ENCODE results near the gene MGAT1. TPM values are rescaled to one million over a fixed set of nuclear protein-coding genes. Genes with fewer than 3 reads are reported as not detected.
A peak's percentile ranks its signal among the peaks of the same experiment; 100 is the strongest.

Gene MGAT1
- total RNA-seq, 1 experiment from 2014 or later = 53.0 TPM

- no peak for TF ChIP-seq ZBTB33 (IDR thresholded peaks at IDR 0.05; ENCODE audit: extremely low read depth, insufficient replicate concordance, low read length)
- TF ChIP-seq ZNF274 (IDR thresholded peaks at IDR 0.05; ENCODE audit: low read depth, low read length) = no peak
- no peak for TF ChIP-seq POLR2AphosphoS5 (IDR thresholded peaks at IDR 0.05; ENCODE audit: low read depth, low read length)
Measured at GRCh38 chr5:180799902-180800801, 2.5 kb downstream of the MGAT1 start (continued).

- Histone ChIP-seq H3K27me3 (ENCODE audit: insufficient read depth, low read length) (no peaks in the 10 kb centered on the region), H3K27ac (ENCODE audit: low read depth, low read length) (no peak overlapping the region), H3K9me2 (ENCODE audit: insufficient read depth) (no peaks in the 10 kb centered on the region), H3K4me1 (ENCODE audit: control insufficient read depth in 1 of 2, insufficient read depth in 2 of 2, low read length in 2 of 2) (peaks cover 5 to 40% of the 10 kb centered on the region in 2 experiments; a peak in 3 of 4 replicates), H3K36me3 (ENCODE audit: control insufficient read depth in 1 of 2, insufficient read depth in 2 of 2, low read length in 2 of 2) (peaks cover 0 to 23% of the 10 kb centered on the region in 2 experiments; a peak in 1 of 4 replicates), H3K9ac (ENCODE audit: low read length) (no peak overlapping the region), H2AFZ (ENCODE audit: low read depth, low read length, poor library complexity, severe bottlenecking) (no peak overlapping the region), H3K79me2 (ENCODE audit: insufficient read depth, low read length) (peaks cover 88% of the 10 kb centered on the region), H3K4me3 (replicated peaks in 1 of 2; ENCODE audit: low read depth in 1 of 2, low read length in 2 of 2) (no peak overlapping the region), H4K20me1 (ENCODE audit: insufficient read depth) (peaks cover 10% of the 10 kb centered on the region; the same call in 1 of the 2 replicates), H3K4me2 (ENCODE audit: low read length) (no peak overlapping the region), H3K9me3 (ENCODE audit: control insufficient read depth in 1 of 2, insufficient read depth in 1 of 2, low read depth in 1 of 2, low read length in 2 of 2) (no peaks in the 10 kb centered on the region)
- peak; percentile 26; the same call in 1 of the 2 replicates for ATAC-seq
- ChIA-PET RAD21 (ENCODE audit: low non-redundant PET in 1 of 2, low total read pairs in 2 of 2, uncharacterized antibody in 2 of 2, unreplicated experiment in 2 of 2) (no interaction called here), POLR2A (no interaction called here), CTCF (interaction anchor here (0.7 to 1.4 kb wide), 2 partner anchors 11 to 15 kb away, joined by 3 to 6 read pairs; no protein-coding TSS in a partner anchor)
- DNase-seq (ENCODE audit: low read depth, low spot score) = no peak
- no peak for TF ChIP-seq MAX (IDR thresholded peaks at IDR 0.05)
- 0 out of 2 replicates have a peak, but pooled peaks have one; percentile 33 for TF ChIP-seq RAD21 (IDR thresholded peaks at IDR 0.05; ENCODE audit: low read depth)
- no peak for TF ChIP-seq EZH2 (IDR thresholded peaks at IDR 0.05)
- TF ChIP-seq ZFX (IDR thresholded peaks at IDR 0.05) = no peak
- no peak for TF ChIP-seq EGR1 (IDR thresholded peaks at IDR 0.05; ENCODE audit: low read depth)
- TF ChIP-seq FOSL1 (IDR thresholded peaks at IDR 0.05; ENCODE audit: low read depth) = no peak
- TF ChIP-seq CTCF (IDR thresholded peaks at IDR 0.05 in 2 of 3, conservative IDR thresholded peaks at IDR 0.05 in 1 of 3; ENCODE audit: borderline replicate concordance in 1 of 3, insufficient read depth in 1 of 3, low read depth in 2 of 3, low read length in 2 of 3) = peak in 2 of 3 experiments; percentile 52 to 54; a peak in 4 of 6 replicates
- no TSS peak for BruUV-seq (replicated peaks)
- intact Hi-C loops (cut with micrococcal nuclease) = loop anchor here (5.0 kb wide), 1 partner anchor 68 kb away; no protein-coding TSS in a partner anchor
Measured at GRCh38 chr5:180799194-180799593, 3.4 kb downstream of the MGAT1 start.
